DMS53 (cell line): ENCODE measurements around the gene VASH2.

Experiments used
- DNase-seq: peaks from one replicate; lab custom pipeline; 2025; lab: John Stamatoyannopoulos, UW

VASH2 gene

DNA sequence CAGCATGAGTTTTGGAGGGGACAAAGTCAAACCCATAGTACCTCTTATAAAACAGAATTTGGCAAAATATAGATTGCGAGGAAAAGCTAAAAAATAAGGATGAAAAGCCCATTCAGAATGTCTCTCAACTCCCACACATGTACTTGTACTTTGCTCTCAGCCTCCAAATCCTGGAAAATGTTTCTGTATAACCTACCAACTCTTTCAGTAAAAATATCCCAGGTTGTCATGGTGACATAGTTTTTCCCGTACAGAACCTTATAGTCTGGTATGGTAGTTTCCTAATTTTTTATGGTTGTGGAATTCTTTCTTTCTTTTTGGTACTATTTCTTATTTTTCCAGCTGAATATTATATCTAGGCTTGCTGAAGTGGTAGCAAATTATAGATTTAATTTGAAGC, 85.2 kb downstream of the VASH2 start:
- DNase-seq: no peak
